Mesenteric fat pad (tissue), 1 donor: ENCODE data around the gene SKI. TPM values are rescaled to one million over a fixed set of nuclear protein-coding genes. Genes with fewer than 3 reads are reported as not detected.

Experiments used
- DNase-seq: peaks from one replicate; pipeline ENCODE4 v3.0.0-alpha.2; 2020; ENCODE audit warnings: low spot score
- total RNA-seq: library from RNA; stranded (reverse); fragmentation: NEBNext Ultra II Directional; extraction: Animal tissue kit (Norgen Biotek cat#: 25700); gene quantifications from one replicate; pipeline ENCODE4 v1.2.1, GENCODE V29; 2021
- donor health status: DM: yes; HTN: yes; CAD: no.

Gene SKI
- total RNA-seq, 1 donor from 2014 or later: 101 TPM

- no peak for DNase-seq
Observed at GRCh38 chr1:2335721-2336455, 107.8 kb downstream of the SKI start.

GRCh38 chr1:2336499-2336898, 108.4 kb downstream of the SKI start:
- DNase-seq: no peak

- DNase-seq: no peak
Observed at GRCh38 chr1:2337081-2337480, 109.0 kb downstream of the SKI start.

GRCh38 chr1:2337501-2337900, 109.4 kb downstream of the SKI start:
- no peak for DNase-seq

GRCh38 chr1:2339206-2340085, 111.3 kb downstream of the SKI start:
- no peak for DNase-seq

GRCh38 chr1:2340086-2340917, 112.2 kb downstream of the SKI start:
- DNase-seq: no peak

GRCh38 chr1:2340918-2341254, 112.8 kb downstream of the SKI start:
- no peak for DNase-seq

- DNase-seq: no peak
Observed at GRCh38 chr1:2341706-2342383, 113.7 kb downstream of the SKI start.

- DNase-seq: no peak
Observed at GRCh38 chr1:2342384-2343022, 114.4 kb downstream of the SKI start.

- DNase-seq: no peak
Observed at GRCh38 chr1:2343023-2343935, 115.2 kb downstream of the SKI start.

- DNase-seq: no peak
Observed at GRCh38 chr1:2344121-2344681, 116.1 kb downstream of the SKI start.

- no peak for DNase-seq
Observed at GRCh38 chr1:2344744-2345296, 116.7 kb downstream of the SKI start.

- no peak for DNase-seq
Observed at GRCh38 chr1:2345297-2346075, 117.4 kb downstream of the SKI start.

GRCh38 chr1:2346691-2347408, 118.7 kb downstream of the SKI start:
- DNase-seq: no peak

- no peak for DNase-seq
Observed at GRCh38 chr1:2347409-2347785, 119.3 kb downstream of the SKI start.

GRCh38 chr1:2347896-2348295, 119.8 kb downstream of the SKI start:
- no peak for DNase-seq
